ENCODE data around the gene MAN2B2.

MAN2B2 gene

GRCh38 chr4:6576932-6577331 is 1.9 kb downstream of the MAN2B2 start:
- H3K4me3 ChIP-seq (ENCODE audit: low read depth, low read length) = no peak overlapping the region
- no peak for TF ChIP-seq CTCF (IDR thresholded peaks at IDR 0.05; ENCODE audit: low read depth, low read length)

- no peak for TF ChIP-seq CTCF (IDR thresholded peaks at IDR 0.05; ENCODE audit: low read depth, low read length)
- H3K4me3 ChIP-seq (ENCODE audit: low read depth, low read length) = no peak overlapping the region
Measured at GRCh38 chr4:6577409-6577808, 2.4 kb downstream of the MAN2B2 start.

GRCh38 chr4:6578221-6578620 is 3.2 kb downstream of the MAN2B2 start:
- TF ChIP-seq CTCF (IDR thresholded peaks at IDR 0.05; ENCODE audit: low read depth, low read length) = no peak

GRCh38 chr4:6580353-6580752 is 5.4 kb downstream of the MAN2B2 start:
- no peak overlapping the region for H3K4me3 ChIP-seq (ENCODE audit: low read depth, low read length)
- no peak for TF ChIP-seq CTCF (IDR thresholded peaks at IDR 0.05; ENCODE audit: low read depth, low read length)

More at GRCh38 chr4:6578221-6578620, 3.2 kb downstream of the MAN2B2 start:
- H3K4me3 ChIP-seq (ENCODE audit: low read depth, low read length) = no peak overlapping the region

- TF ChIP-seq CTCF (IDR thresholded peaks at IDR 0.05; ENCODE audit: low read depth, low read length) = no peak
Measured at GRCh38 chr4:6581566-6582121, 6.7 kb downstream of the MAN2B2 start.

GRCh38 chr4:6582889-6583490 is 8.0 kb downstream of the MAN2B2 start:
- H3K4me3 ChIP-seq (ENCODE audit: low read depth, low read length) = no peak overlapping the region
- no peak for TF ChIP-seq CTCF (IDR thresholded peaks at IDR 0.05; ENCODE audit: low read depth, low read length)

More at GRCh38 chr4:6581566-6582121, 6.7 kb downstream of the MAN2B2 start:
- H3K4me3 ChIP-seq (ENCODE audit: low read depth, low read length) = no peak overlapping the region

GRCh38 chr4:6584865-6585264 is 9.9 kb downstream of the MAN2B2 start:
- TF ChIP-seq CTCF (IDR thresholded peaks at IDR 0.05; ENCODE audit: low read depth, low read length) = no peak
- no peak overlapping the region for H3K4me3 ChIP-seq (ENCODE audit: low read depth, low read length)

All from WI38 (cell line).